ENCODE results near the gene CCDC88B.

The CCDC88B gene

GRCh38 chr11:64367931-64368672 lies 28.1 kb downstream of the CCDC88B start:
- TF ChIP-seq JUND (IDR thresholded peaks at IDR 0.05; ENCODE audit: low read depth), result no peak
- DNase-seq (ENCODE audit: low read depth in 1 of 2, low spot score in 1 of 2), result no peak
- in situ Hi-C loops (cut with HindIII; ENCODE audit: low pct_unique_long_range_greater_than_20kb, low sequenced_read_pairs), result no loop called here

GRCh38 chr11:64368673-64369074 lies 28.7 kb downstream of the CCDC88B start:
- no peak for TF ChIP-seq JUND (IDR thresholded peaks at IDR 0.05; ENCODE audit: low read depth)
- in situ Hi-C loops (cut with HindIII; ENCODE audit: low pct_unique_long_range_greater_than_20kb, low sequenced_read_pairs), result no loop called here
- DNase-seq (ENCODE audit: low read depth in 1 of 2, low spot score in 1 of 2), result no peak

- no peak for DNase-seq (ENCODE audit: low read depth in 1 of 2, low spot score in 1 of 2)
- no peak for TF ChIP-seq JUND (IDR thresholded peaks at IDR 0.05; ENCODE audit: low read depth)
- in situ Hi-C loops (cut with HindIII; ENCODE audit: low pct_unique_long_range_greater_than_20kb, low sequenced_read_pairs), result no loop called here
Observed at GRCh38 chr11:64369440-64370421, 29.7 kb downstream of the CCDC88B start.

GRCh38 chr11:64371201-64371600 lies 31.2 kb downstream of the CCDC88B start:
- no peak for DNase-seq (ENCODE audit: low read depth in 1 of 2, low spot score in 1 of 2)
- in situ Hi-C loops (cut with HindIII; ENCODE audit: low pct_unique_long_range_greater_than_20kb, low sequenced_read_pairs), result no loop called here
- TF ChIP-seq JUND (IDR thresholded peaks at IDR 0.05; ENCODE audit: low read depth), result no peak

- in situ Hi-C loops (cut with HindIII; ENCODE audit: low pct_unique_long_range_greater_than_20kb, low sequenced_read_pairs), result no loop called here
- DNase-seq (ENCODE audit: low read depth in 1 of 2, low spot score in 1 of 2), result no peak
- TF ChIP-seq JUND (IDR thresholded peaks at IDR 0.05; ENCODE audit: low read depth), result no peak
Observed at GRCh38 chr11:64372021-64372420, 32.0 kb downstream of the CCDC88B start.

- no peak for TF ChIP-seq JUND (IDR thresholded peaks at IDR 0.05; ENCODE audit: low read depth)
- in situ Hi-C loops (cut with HindIII; ENCODE audit: low pct_unique_long_range_greater_than_20kb, low sequenced_read_pairs), result no loop called here
- peak in 1 of 2 experiments; percentile 46 for DNase-seq (ENCODE audit: low read depth in 1 of 2, low spot score in 1 of 2)
Observed at GRCh38 chr11:64372802-64373597, 33.0 kb downstream of the CCDC88B start.

- DNase-seq (ENCODE audit: low read depth in 1 of 2, low spot score in 1 of 2), result no peak
- in situ Hi-C loops (cut with HindIII; ENCODE audit: low pct_unique_long_range_greater_than_20kb, low sequenced_read_pairs), result no loop called here
- TF ChIP-seq JUND (IDR thresholded peaks at IDR 0.05; ENCODE audit: low read depth), result no peak
Observed at GRCh38 chr11:64373598-64373974, 33.6 kb downstream of the CCDC88B start.

GRCh38 chr11:64376071-64376470 lies 36.1 kb downstream of the CCDC88B start:
- no peak for TF ChIP-seq JUND (IDR thresholded peaks at IDR 0.05; ENCODE audit: low read depth)
- DNase-seq (ENCODE audit: low read depth in 1 of 2, low spot score in 1 of 2), result no peak
- in situ Hi-C loops (cut with HindIII; ENCODE audit: low pct_unique_long_range_greater_than_20kb, low sequenced_read_pairs), result no loop called here

GRCh38 chr11:64378335-64378880 lies 38.4 kb downstream of the CCDC88B start:
- in situ Hi-C loops (cut with HindIII; ENCODE audit: low pct_unique_long_range_greater_than_20kb, low sequenced_read_pairs), result no loop called here
- TF ChIP-seq JUND (IDR thresholded peaks at IDR 0.05; ENCODE audit: low read depth), result no peak
- DNase-seq (ENCODE audit: low read depth in 1 of 2, low spot score in 1 of 2), result peak in 1 of 2 experiments; percentile 52

GRCh38 chr11:64379160-64379559 lies 39.2 kb downstream of the CCDC88B start:
- no peak for DNase-seq (ENCODE audit: low read depth in 1 of 2, low spot score in 1 of 2)
- in situ Hi-C loops (cut with HindIII; ENCODE audit: low pct_unique_long_range_greater_than_20kb, low sequenced_read_pairs), result no loop called here
- no peak for TF ChIP-seq JUND (IDR thresholded peaks at IDR 0.05; ENCODE audit: low read depth)

GRCh38 chr11:64379817-64380709 lies 40.1 kb downstream of the CCDC88B start:
- no peak for TF ChIP-seq JUND (IDR thresholded peaks at IDR 0.05; ENCODE audit: low read depth)
- in situ Hi-C loops (cut with HindIII; ENCODE audit: low pct_unique_long_range_greater_than_20kb, low sequenced_read_pairs), result no loop called here
- DNase-seq (ENCODE audit: low read depth in 1 of 2, low spot score in 1 of 2), result no peak
